ENCODE results near the gene SLC22A2.

Gene SLC22A2

DNA sequence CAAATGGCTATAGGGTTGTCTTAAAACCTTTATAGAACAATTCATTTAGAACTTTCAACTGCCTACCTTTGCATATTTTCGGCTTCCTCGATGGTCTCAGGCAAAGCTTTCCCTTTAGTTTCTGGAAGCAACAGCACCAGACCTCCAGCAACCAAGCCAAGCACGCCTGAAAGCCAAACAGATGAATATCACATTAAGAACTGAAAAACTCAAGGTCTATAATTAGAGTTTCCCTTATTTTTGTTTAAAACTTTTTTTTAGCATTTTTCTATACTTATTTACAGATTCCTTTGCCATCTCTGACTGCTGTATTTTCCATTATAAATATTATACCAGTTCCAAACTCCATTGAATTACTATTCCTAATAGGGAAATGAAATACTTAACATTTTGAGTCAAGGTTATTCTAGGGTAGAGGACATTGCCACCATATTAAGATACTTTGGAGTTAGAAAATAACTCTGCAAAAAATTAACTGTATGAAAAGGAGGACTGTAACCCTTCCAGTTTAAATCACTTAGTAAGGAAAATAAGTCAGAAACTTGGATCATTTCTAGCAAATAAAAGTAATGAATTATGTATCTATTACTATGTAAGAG, 33.9 kb downstream of the SLC22A2 start:
- DNase-seq = no peak
- H4K20me1 ChIP-seq (ENCODE audit: insufficient read depth, low read length) = no peaks in the 10 kb centered on the region
- no peaks in the 10 kb centered on the region for H3K4me1 ChIP-seq (ENCODE audit: insufficient read depth, low read length)
- H3K4me3 ChIP-seq (ENCODE audit: low read depth in 1 of 2, low read length in 2 of 2) = no peak overlapping the region
- H3K4me2 ChIP-seq (ENCODE audit: insufficient read depth, low read length) = no peak overlapping the region
- no peak for ATAC-seq (ENCODE audit: insufficient read depth, low read depth)
- H3K27ac ChIP-seq (ENCODE audit: low read length) = no peak overlapping the region
- H3K9me3 ChIP-seq (ENCODE audit: insufficient read depth, low read length, severe bottlenecking) = no peaks in the 10 kb centered on the region
- H2AFZ ChIP-seq (ENCODE audit: low read depth, low read length) = no peak overlapping the region
- no peaks in the 10 kb centered on the region for H3K79me2 ChIP-seq (ENCODE audit: insufficient read depth, low read length)
- TF ChIP-seq, protein P1, sequence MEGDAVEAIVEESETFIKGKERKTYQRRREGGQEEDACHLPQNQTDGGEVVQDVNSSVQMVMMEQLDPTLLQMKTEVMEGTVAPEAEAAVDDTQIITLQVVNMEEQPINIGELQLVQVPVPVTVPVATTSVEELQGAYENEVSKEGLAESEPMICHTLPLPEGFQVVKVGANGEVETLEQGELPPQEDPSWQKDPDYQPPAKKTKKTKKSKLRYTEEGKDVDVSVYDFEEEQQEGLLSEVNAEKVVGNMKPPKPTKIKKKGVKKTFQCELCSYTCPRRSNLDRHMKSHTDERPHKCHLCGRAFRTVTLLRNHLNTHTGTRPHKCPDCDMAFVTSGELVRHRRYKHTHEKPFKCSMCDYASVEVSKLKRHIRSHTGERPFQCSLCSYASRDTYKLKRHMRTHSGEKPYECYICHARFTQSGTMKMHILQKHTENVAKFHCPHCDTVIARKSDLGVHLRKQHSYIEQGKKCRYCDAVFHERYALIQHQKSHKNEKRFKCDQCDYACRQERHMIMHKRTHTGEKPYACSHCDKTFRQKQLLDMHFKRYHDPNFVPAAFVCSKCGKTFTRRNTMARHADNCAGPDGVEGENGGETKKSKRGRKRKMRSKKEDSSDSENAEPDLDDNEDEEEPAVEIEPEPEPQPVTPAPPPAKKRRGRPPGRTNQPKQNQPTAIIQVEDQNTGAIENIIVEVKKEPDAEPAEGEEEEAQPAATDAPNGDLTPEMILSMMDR (IDR thresholded peaks at IDR 0.05; ENCODE audit: borderline replicate concordance, extremely low read depth, low read length, poor library complexity, severe bottlenecking) = no peak
- TF ChIP-seq EZH2 (IDR thresholded peaks at IDR 0.05; ENCODE audit: borderline replicate concordance, low read depth, low read length, severe bottlenecking) = no peak
- H3K9ac ChIP-seq (ENCODE audit: low read depth, low read length) = no peak overlapping the region
- H3K36me3 ChIP-seq (ENCODE audit: insufficient read depth, low read length) = no peaks in the 10 kb centered on the region
- H3K27me3 ChIP-seq (ENCODE audit: insufficient read depth, low read length, poor library complexity) = no peaks in the 10 kb centered on the region

DNA sequence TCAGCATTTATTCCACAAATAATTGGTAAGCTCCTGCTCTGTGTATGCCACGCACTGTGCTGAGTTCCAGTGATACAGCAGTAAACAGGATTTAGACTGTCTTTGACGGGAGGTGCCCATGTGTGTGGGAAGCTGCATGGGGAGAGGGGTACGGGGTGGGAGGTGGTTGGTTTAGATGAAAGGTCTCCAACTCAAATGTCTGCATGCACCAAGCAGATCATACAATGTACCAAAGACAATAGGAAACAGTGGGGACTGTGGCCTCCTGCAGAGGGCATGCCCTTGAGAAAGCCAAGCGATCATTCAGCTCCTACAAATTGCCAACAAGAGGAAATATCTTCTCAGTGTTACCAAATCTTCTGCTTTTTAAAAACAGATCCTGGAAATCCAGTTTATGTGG, 36.1 kb downstream of the SLC22A2 start:
- H3K79me2 ChIP-seq (ENCODE audit: insufficient read depth, low read length) = no peaks in the 10 kb centered on the region
- ATAC-seq (ENCODE audit: insufficient read depth, low read depth) = no peak
- DNase-seq = no peak
- TF ChIP-seq EZH2 (IDR thresholded peaks at IDR 0.05; ENCODE audit: borderline replicate concordance, low read depth, low read length, severe bottlenecking) = no peak
- TF ChIP-seq, protein P1 (IDR thresholded peaks at IDR 0.05; ENCODE audit: borderline replicate concordance, extremely low read depth, low read length, poor library complexity, severe bottlenecking) = no peak
- no peaks in the 10 kb centered on the region for H4K20me1 ChIP-seq (ENCODE audit: insufficient read depth, low read length)
- H3K4me3 ChIP-seq (ENCODE audit: low read depth in 1 of 2, low read length in 2 of 2) = no peak overlapping the region
- no peak overlapping the region for H3K9ac ChIP-seq (ENCODE audit: low read depth, low read length)
- no peak overlapping the region for H3K27ac ChIP-seq (ENCODE audit: low read length)
- no peak overlapping the region for H2AFZ ChIP-seq (ENCODE audit: low read depth, low read length)
- H3K36me3 ChIP-seq (ENCODE audit: insufficient read depth, low read length) = no peaks in the 10 kb centered on the region
- no peak overlapping the region for H3K4me2 ChIP-seq (ENCODE audit: insufficient read depth, low read length)
- H3K4me1 ChIP-seq (ENCODE audit: insufficient read depth, low read length) = no peaks in the 10 kb centered on the region
- no peaks in the 10 kb centered on the region for H3K9me3 ChIP-seq (ENCODE audit: insufficient read depth, low read length, severe bottlenecking)
- no peaks in the 10 kb centered on the region for H3K27me3 ChIP-seq (ENCODE audit: insufficient read depth, low read length, poor library complexity)

DNA sequence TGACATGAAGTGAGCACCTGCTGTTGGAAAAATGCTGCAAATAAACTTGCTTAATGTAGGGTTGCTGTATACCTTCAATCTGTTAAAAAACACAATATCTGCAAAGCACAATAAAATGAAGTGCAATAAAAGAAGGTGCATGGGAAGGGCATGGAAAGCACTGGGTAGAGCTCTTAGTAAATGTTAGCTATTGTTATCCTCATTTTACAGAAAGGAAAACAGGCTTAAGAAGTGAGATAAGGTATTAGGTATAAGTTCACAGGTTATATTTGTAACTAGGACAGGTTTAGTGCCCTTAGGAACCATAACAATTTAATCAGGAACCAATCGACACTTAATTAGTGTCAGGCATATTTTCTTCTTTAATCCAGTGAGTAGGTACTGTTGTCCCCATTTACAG, 36.7 kb downstream of the SLC22A2 start:
- DNase-seq = no peak
- Histone ChIP-seq H2AFZ (ENCODE audit: low read depth, low read length) (no peak overlapping the region), H3K27ac (ENCODE audit: low read length) (no peak overlapping the region), H3K36me3 (ENCODE audit: insufficient read depth, low read length) (no peaks in the 10 kb centered on the region), H3K27me3 (ENCODE audit: insufficient read depth, low read length, poor library complexity) (no peaks in the 10 kb centered on the region), H4K20me1 (ENCODE audit: insufficient read depth, low read length) (no peaks in the 10 kb centered on the region), H3K4me2 (ENCODE audit: insufficient read depth, low read length) (no peak overlapping the region), H3K9ac (ENCODE audit: low read depth, low read length) (no peak overlapping the region), H3K4me1 (ENCODE audit: insufficient read depth, low read length) (no peaks in the 10 kb centered on the region), H3K79me2 (ENCODE audit: insufficient read depth, low read length) (no peaks in the 10 kb centered on the region), H3K4me3 (ENCODE audit: low read depth in 1 of 2, low read length in 2 of 2) (no peak overlapping the region), H3K9me3 (ENCODE audit: insufficient read depth, low read length, severe bottlenecking) (no peaks in the 10 kb centered on the region)
- TF ChIP-seq, protein P1 (IDR thresholded peaks at IDR 0.05; ENCODE audit: borderline replicate concordance, extremely low read depth, low read length, poor library complexity, severe bottlenecking) = no peak
- no peak for TF ChIP-seq EZH2 (IDR thresholded peaks at IDR 0.05; ENCODE audit: borderline replicate concordance, low read depth, low read length, severe bottlenecking)
- ATAC-seq (ENCODE audit: insufficient read depth, low read depth) = no peak

All from DND-41 (cell line).